GM18498 (cell line): ENCODE data around the gene MARS2.
"Not testable (repeated sequence)": the region's sequence is repeated elsewhere in the genome, so short reads cannot be mapped to it uniquely, and the experiment has no call there.

Experiments
- ATAC-seq: cut with Tn5 transposase; IDR thresholded peaks from one replicate; pipeline ENCODE4 v1.9.1; 2021; ENCODE audit warnings: mild to moderate bottlenecking, moderate library complexity; ENCODE audit not compliant: unreplicated experiment

MARS2 gene

DNA sequence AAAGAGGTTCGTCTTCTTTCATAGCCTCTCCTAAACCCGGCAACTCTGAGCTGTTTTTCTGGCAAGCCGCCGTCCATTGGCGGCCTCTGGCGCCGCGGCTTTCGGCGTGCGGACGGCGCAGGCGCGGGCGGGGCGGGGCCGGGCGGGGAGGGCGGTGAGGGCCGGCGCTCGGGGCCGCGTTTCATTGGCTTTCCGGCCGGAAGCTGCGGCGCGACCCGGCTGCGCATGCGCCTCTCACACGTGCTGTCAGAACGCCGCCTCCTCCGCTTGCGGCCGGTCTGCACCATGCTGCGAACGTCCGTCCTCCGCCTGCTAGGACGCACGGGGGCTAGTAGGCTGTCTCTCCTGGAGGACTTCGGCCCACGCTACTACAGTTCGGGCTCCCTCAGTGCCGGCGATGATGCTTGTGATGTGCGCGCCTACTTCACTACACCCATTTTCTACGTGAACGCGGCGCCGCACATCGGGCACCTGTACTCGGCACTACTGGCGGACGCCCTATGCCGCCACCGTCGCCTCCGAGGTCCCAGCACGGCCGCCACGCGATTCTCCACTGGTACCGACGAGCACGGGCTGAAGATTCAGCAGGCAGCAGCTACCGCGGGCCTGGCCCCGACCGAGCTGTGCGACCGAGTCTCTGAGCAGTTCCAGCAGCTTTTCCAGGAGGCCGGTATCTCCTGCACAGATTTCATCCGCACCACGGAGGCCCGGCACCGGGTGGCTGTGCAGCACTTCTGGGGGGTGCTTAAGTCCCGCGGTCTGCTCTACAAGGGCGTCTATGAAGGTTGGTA is at the start of gene MARS2:
Gene MARS2 (plus strand): TSS at position 249 of the 791 bp plus-strand sequence. CDS start 37 bp downstream, at position 286.
- peak; percentile 88 for ATAC-seq

GRCh38 chr2:197657562-197657961 is 47.6 kb upstream of the MARS2 start:
- no peak for ATAC-seq

DNA sequence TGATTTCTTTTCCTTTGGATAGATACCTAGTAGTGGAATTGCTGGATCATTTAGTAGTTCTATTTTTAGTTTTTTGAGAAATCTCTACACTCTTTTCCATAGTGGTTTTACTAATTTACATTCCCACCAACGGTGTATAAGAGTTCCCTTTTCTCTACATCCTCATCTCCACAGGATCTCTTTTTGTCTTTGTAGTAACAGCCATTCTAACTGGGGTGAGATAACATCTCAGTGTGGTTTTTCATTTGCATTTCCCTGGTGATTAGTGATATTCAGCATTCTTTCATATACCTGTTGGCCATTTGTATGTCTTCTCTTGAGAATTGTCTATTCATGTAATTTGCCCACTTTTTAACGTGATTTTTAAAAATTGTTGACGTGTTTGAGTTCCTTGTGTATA is 43.5 kb upstream of the MARS2 start:
- no peak for ATAC-seq

DNA sequence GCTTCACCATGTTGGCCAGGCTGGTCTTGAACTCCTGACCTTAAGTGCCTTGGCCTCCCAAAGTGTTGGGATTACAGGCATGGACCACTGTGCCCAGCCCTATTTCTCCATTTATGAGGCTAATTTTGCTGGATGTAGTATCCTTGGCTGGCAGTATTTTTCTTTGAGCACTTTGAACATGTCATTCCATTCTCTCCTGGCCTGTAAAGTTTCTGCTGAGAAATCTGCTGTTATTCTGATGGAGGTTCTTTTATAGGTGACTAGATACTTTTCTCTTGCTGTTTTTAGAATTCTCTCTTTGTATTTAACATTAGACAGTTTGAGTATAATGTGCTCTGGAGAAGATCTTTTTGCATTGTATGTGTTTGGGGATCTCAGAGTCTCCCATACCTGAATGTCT is 38.9 kb upstream of the MARS2 start:
- ATAC-seq = no peak

- ATAC-seq = no peak
Measured at GRCh38 chr2:197668296-197668695, 36.9 kb upstream of the MARS2 start.

GRCh38 chr2:197669077-197669476 is 36.1 kb upstream of the MARS2 start:
- ATAC-seq = no peak

DNA sequence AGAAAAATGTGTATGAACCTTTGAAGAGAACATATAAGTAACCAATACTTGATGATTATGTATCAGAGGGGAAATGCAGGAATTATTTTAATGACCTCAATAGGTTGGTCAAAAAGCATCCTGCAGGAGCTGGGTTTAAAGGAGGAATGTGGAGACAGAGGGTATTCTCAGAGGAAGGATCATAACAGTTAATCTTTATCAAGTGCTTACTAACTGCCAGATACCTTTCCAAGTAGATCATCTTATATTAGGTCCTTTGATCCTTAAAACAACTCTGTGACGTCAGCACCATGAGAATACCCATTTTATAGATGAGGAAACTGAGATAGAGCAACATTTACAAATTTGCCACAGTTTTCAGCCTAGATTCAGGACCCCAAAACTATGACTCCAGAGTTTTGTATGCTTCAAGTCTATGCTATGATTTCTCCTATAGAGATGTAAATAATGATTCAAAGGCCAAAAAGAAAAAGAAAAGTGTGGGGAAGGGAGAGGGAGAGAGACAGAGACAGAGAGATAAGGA is 32.7 kb upstream of the MARS2 start:
- no peak for ATAC-seq

GRCh38 chr2:197673106-197673505 is 32.1 kb upstream of the MARS2 start:
- no peak for ATAC-seq

DNA sequence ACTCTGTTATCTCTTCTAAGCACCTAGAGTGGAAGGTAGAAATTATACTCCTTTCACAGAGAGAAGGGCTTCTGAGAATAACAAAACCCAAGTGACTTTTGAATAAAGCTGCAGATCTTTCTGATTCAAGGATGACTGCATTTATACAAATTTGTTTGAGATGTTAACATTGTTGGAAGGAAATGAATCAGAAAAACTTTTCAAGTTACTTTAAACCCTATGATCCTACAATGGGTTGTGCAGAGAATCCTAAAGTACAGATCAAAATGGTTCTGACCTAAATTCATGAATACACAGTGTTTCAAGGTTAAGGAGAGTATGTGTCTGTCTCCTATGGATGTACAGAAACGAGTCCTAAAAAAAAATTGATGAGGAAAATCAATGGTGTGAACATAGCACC is 31.6 kb upstream of the MARS2 start:
- ATAC-seq = no peak

GRCh38 chr2:197674060-197674459 is 31.1 kb upstream of the MARS2 start:
- no peak for ATAC-seq

GRCh38 chr2:197674591-197674990 is 30.6 kb upstream of the MARS2 start:
- ATAC-seq = no peak

DNA sequence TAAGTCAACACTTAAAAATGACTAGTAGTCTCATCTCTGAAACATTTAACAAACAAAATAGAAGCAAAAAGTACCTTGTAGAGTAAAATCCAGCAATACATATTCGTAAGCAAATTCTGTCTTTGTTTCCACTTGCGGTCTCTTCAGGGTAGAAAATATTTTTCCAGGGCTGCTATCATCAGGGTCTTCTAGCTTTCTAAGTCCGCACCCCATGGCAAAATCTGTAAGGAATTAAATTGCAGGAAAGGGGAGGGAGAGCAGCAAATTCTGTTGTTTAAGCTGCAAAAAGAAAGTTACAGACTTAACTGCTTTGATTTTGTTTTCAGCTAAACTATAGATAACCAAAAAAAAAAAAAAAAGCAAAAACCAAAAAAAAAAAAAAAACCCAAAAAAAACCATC is 29.9 kb upstream of the MARS2 start, which contains the start of gene RFTN2:
Gene RFTN2 (minus strand): TSS at position 342 of the 400 bp plus-strand sequence. CDS start 129 bp downstream, at position 213.
- ATAC-seq = no peak

GRCh38 chr2:197675711-197676188 is 29.4 kb upstream of the MARS2 start:
- no peak for ATAC-seq

- ATAC-seq = no peak
Measured at GRCh38 chr2:197677056-197677455, 28.1 kb upstream of the MARS2 start.

DNA sequence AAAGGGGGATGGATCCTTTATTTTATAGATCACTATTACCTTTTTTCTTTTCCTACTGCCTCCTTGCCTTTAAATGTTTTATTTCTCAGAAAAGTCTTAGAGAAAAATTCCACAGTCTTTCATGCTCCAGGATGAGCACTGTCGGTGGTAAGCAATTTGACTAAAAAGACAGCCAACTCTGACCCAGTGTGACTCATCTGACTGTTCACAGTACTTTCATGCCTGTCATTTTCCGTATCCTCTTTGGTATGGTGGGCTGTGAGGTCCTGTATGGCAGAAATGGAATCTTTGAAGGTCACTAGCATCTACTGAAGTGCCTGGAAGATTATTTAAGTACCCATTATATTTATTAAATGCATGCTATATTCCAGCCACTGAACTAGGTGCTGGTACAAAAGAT is 27.7 kb upstream of the MARS2 start:
- ATAC-seq = no peak

DNA sequence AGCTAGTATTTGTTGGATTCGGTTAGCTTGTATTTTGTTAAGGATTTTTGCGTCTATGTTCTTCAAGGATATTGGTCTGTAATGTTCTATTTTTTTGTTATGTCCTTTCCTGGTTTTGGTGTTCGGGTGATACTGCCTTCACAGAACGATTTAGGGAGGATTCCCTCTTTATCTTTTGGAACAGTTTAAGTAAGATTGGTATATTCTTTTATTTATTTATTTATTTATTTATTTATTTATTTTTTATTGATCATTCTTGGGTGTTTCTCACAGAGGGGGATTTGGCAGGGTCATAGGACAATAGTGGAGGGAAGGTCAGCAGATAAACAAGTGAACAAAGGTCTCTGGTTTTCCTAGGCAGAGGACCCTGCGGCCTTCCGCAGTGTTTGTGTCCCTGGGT is 10.0 kb upstream of the MARS2 start:
- ATAC-seq = not testable (repeated sequence)

DNA sequence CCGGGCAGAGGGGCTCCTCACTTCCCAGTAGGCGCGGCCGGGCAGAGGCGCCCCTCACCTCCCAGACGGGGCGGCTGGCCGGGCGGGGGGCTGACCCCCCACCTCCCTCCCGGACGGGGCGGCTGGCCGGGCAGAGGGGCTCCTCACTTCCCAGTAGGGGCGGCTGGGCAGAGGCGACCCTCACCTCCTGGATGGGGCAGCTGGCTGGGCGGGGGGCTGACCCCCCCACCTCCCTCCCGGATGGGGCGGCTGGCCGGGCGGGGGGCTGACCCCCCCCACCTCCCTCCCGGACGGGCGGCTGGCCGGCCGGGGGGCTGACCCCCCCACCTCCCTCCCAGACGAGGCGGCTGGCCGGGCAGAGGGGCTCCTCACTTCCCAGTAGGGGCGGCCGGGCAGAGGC is 9.2 kb upstream of the MARS2 start:
- ATAC-seq = not testable (repeated sequence)

- ATAC-seq = not testable (repeated sequence)
Measured at GRCh38 chr2:197696571-197696970, 8.6 kb upstream of the MARS2 start.

GRCh38 chr2:197699724-197700123 is 5.4 kb upstream of the MARS2 start:
- ATAC-seq = not testable (repeated sequence)

- no peak for ATAC-seq
Measured at GRCh38 chr2:197700960-197701359, 4.2 kb upstream of the MARS2 start.

GRCh38 chr2:197704434-197705120 is 592 bp upstream of the MARS2 start:
- peak; percentile 42 for ATAC-seq
